IMR-90 (cell line): ENCODE data around the gene LPAR1. TPM values are rescaled to one million over a fixed set of nuclear protein-coding genes. Genes with fewer than 3 reads are reported as not detected.

Experiments
- ATAC-seq: fragments of 200-7000 bp; cut with Tn5 transposase; 2 replicates; pipeline ENCODE4 v1.9.1; 2020; ENCODE audit warnings: low read depth, mild to moderate bottlenecking, moderate library complexity
- BruUV-seq: library from RNA; stranded (reverse); fragments of 400-500 nt; replicated peaks from 2 replicates; lab custom pipeline; 2021; lab: Mats Ljungman, UMichigan
- CTCF ChIA-PET: fragments of 300-600 bp; formaldehyde crosslinking; extraction: SDS; loops from one replicate; lab custom pipeline; 2021; ENCODE audit warnings: antibody characterized with exemption; lab: Yijun Ruan, JAX
- POLR2A ChIA-PET: fragments of 300-600 bp; sonication (Branson Sonifier 250); formaldehyde crosslinking; loops from one replicate; lab custom pipeline; 2022; ENCODE audit warnings: antibody characterized with exemption; ENCODE audit not compliant: unreplicated experiment; lab: Charles Lee
- DNase-seq: peaks from one replicate; pipeline ENCODE4 v3.0.0; 2013
- H2AFZ ChIP-seq: replicated peaks from 2 replicates; pipeline ENCODE3; 2013; ENCODE audit warnings: low read length, mild to moderate bottlenecking; ENCODE audit not compliant: poor library complexity
- H2AK5ac ChIP-seq: 2 replicates; pipeline ENCODE4 v1.6.1; 2013; ENCODE audit warnings: low read depth, low read length, inconsistent platforms
- H2AK9ac ChIP-seq: replicated peaks from 2 replicates; pipeline ENCODE3; 2013; ENCODE audit warnings: mild to moderate bottlenecking, low read depth, low read length, moderate library complexity; ENCODE audit not compliant: poor library complexity
- H2BK120ac ChIP-seq: 2 replicates; pipeline ENCODE4 v1.6.1; 2013; ENCODE audit warnings: low read depth, low read length, inconsistent platforms
- H2BK15ac ChIP-seq: 3 replicates; pipeline ENCODE4 v1.6.1; 2013; ENCODE audit warnings: low read depth, low read length, inconsistent platforms
- H2BK20ac ChIP-seq: 2 replicates; pipeline ENCODE4 v1.6.1; 2013; ENCODE audit warnings: low read depth, mild to moderate bottlenecking, inconsistent platforms, low read length, moderate library complexity
- H2BK5ac ChIP-seq: 2 replicates; pipeline ENCODE4 v1.6.1; 2013; ENCODE audit warnings: mild to moderate bottlenecking, low read depth, low read length, inconsistent platforms; ENCODE audit not compliant: poor library complexity, severe bottlenecking
- H3K14ac ChIP-seq: replicated peaks from 2 replicates; pipeline ENCODE4 v1.6.1; 2013; ENCODE audit warnings: low read depth, low read length, inconsistent platforms
- H3K18ac ChIP-seq: 2 replicates; pipeline ENCODE4 v1.6.1; 2013; ENCODE audit warnings: low read depth, low read length, control low read depth
- H3K23ac ChIP-seq: 2 replicates; pipeline ENCODE4 v1.6.1; 2013; ENCODE audit warnings: low read depth, low read length, inconsistent platforms
- H3K27ac ChIP-seq: 2 replicates; pipeline ENCODE4 v1.5.1; 2013; ENCODE audit warnings: mild to moderate bottlenecking, control low read depth, low read length; ENCODE audit not compliant: insufficient read depth
- H3K27me3 ChIP-seq: 2 replicates; pipeline ENCODE4 v1.6.1; 2013; ENCODE audit warnings: low read length; ENCODE audit not compliant: control insufficient read depth, insufficient read depth
- H3K36me3 ChIP-seq: 2 replicates; pipeline ENCODE4 v1.6.1; 2013; ENCODE audit warnings: low read length, mixed read lengths; ENCODE audit not compliant: control insufficient read depth, insufficient read depth
- H3K4ac ChIP-seq: 2 replicates; pipeline ENCODE4 v1.6.1; 2013; ENCODE audit warnings: low read depth, low read length, inconsistent platforms
- H3K4me1 ChIP-seq: 2 replicates; pipeline ENCODE4 v1.6.1; 2013; ENCODE audit warnings: low read length, mixed read lengths; ENCODE audit not compliant: control insufficient read depth, insufficient read depth
- H3K4me2 ChIP-seq: 2 replicates; pipeline ENCODE4 v1.6.1; 2013; ENCODE audit warnings: low read depth, mild to moderate bottlenecking, control low read depth, low read length, moderate library complexity
- H3K4me3 ChIP-seq: 2 replicates; pipeline ENCODE4 v1.5.1; 2013; ENCODE audit warnings: low read depth, mild to moderate bottlenecking, control low read depth, low read length, moderate library complexity; ENCODE audit not compliant: insufficient read depth
- H3K56ac ChIP-seq: 2 replicates; pipeline ENCODE4 v1.6.1; 2013; ENCODE audit warnings: low read length, inconsistent platforms; ENCODE audit not compliant: insufficient read depth; ENCODE audit errors: extremely low read depth
- H3K79me1 ChIP-seq, 2 experiments: 2 replicates each; pipeline ENCODE4 v1.6.1; 2013; ENCODE audit warnings: low read length in 2 of 2, inconsistent platforms in 1 of 2, low read depth in 1 of 2
- H3K9ac ChIP-seq: 2 replicates; pipeline ENCODE4 v1.6.1; 2013; ENCODE audit warnings: low read depth, low read length, control low read depth
- H3K9me1 ChIP-seq: 2 replicates; pipeline ENCODE4 v1.6.1; 2013; ENCODE audit warnings: low read length, inconsistent platforms; ENCODE audit not compliant: insufficient read depth
- H3K9me3 ChIP-seq: 2 replicates; pipeline ENCODE4 v1.6.1; 2013; ENCODE audit warnings: low read length; ENCODE audit not compliant: control insufficient read depth, insufficient read depth
- H4K20me1 ChIP-seq: 2 replicates; pipeline ENCODE4 v1.6.1; 2013; ENCODE audit warnings: low read length, inconsistent platforms; ENCODE audit not compliant: insufficient read depth
- H4K5ac ChIP-seq: 2 replicates; pipeline ENCODE4 v1.6.1; 2013; ENCODE audit warnings: mild to moderate bottlenecking, low read depth, low read length, control low read depth
- H4K8ac ChIP-seq, 2 experiments: 2 replicates each; pipeline ENCODE4 v1.6.1; 2013; ENCODE audit warnings: low read depth in 2 of 2, low read length in 2 of 2, control low read depth in 1 of 2, inconsistent platforms in 1 of 2
- H4K91ac ChIP-seq: 2 replicates; pipeline ENCODE4 v1.6.1; 2013; ENCODE audit warnings: low read depth, low read length, inconsistent platforms; ENCODE audit not compliant: insufficient read depth
- CEBPB ChIP-seq: IDR thresholded peaks from 2 replicates; pipeline ENCODE4 v1.6.1; 2012; ENCODE audit warnings: low read depth, low read length, improper control_type of control experiment
- CHD1 ChIP-seq: IDR thresholded peaks from 2 replicates; pipeline ENCODE4 v1.6.1; 2012; ENCODE audit warnings: low read depth, low read length, improper control_type of control experiment
- ELK1 ChIP-seq: fragments of 150-350 bp; IDR thresholded peaks from 2 replicates; pipeline ENCODE4 v1.6.1; 2016; ENCODE audit warnings: low read depth, mild to moderate bottlenecking, low read length, moderate library complexity, borderline replicate concordance
- MAZ ChIP-seq: IDR thresholded peaks from 2 replicates; pipeline ENCODE4 v1.6.1; 2012; ENCODE audit warnings: low read depth, mild to moderate bottlenecking, low read length, improper control_type of control experiment, moderate library complexity, borderline replicate concordance
- MXI1 ChIP-seq: IDR thresholded peaks from 2 replicates; pipeline ENCODE4 v1.6.1; 2012; ENCODE audit warnings: low read depth, mild to moderate bottlenecking, low read length, moderate library complexity, borderline replicate concordance
- POLR2A ChIP-seq: IDR thresholded peaks from 2 replicates; pipeline ENCODE4 v1.6.1; 2012; ENCODE audit warnings: mild to moderate bottlenecking, low read depth, low read length
- RCOR1 ChIP-seq: IDR thresholded peaks from 2 replicates; pipeline ENCODE4 v1.6.1; 2012; ENCODE audit warnings: mild to moderate bottlenecking, low read length, improper control_type of control experiment; ENCODE audit not compliant: insufficient replicate concordance
- SMC3 ChIP-seq: fragments of 150-350 bp; IDR thresholded peaks from 2 replicates; pipeline ENCODE4 v1.6.1; 2016; ENCODE audit warnings: low read depth, mild to moderate bottlenecking, antibody characterized with exemption, low read length, moderate library complexity
- dilution Hi-C: fragments of 300-500 bp; cut with HindIII; formaldehyde crosslinking; loops from one replicate; pipeline ENCODE4 v1.14.3; 2018; ENCODE audit warnings: low sequenced_read_pairs; ENCODE audit not compliant: unreplicated experiment
- in situ Hi-C: fragments of 300-500 bp; cut with MboI; formaldehyde crosslinking; loops from 3 replicates; pipeline ENCODE4 v1.14.3; 2019; ENCODE audit warnings: low sequenced_read_pairs, inconsistent platforms, mixed read lengths
- intact Hi-C: fragments of 100-400 bp; cut with micrococcal nuclease; formaldehyde crosslinking; loops from 2 replicates; pipeline ENCODE4 v1.10.0; 2022
- polyA plus RNA-seq, 3 experiments: library from polyadenylated mRNA; depleted of rRNA; stranded (reverse); fragments of >200 nt; gene quantifications; 2 replicates each; pipeline ENCODE4 v1.2.3, GENCODE V29; 2012; ENCODE audit warnings: low replicate concordance in 1 of 3
- total RNA-seq: library from RNA; depleted of rRNA; stranded (reverse); fragments of >200 nt; gene quantifications from 2 replicates; pipeline ENCODE4 v1.2.3, GENCODE V29; 2012

The LPAR1 gene
- total and polyA plus RNA-seq, 2 of the 4 experiments (the other 2 are of a cell fraction): 171 to 315 TPM

GRCh38 chr9:110877374-110877773 lies 160.9 kb downstream of the LPAR1 start:
- in situ Hi-C loops (no loop called here), intact Hi-C loops (no loop called here), dilution Hi-C loops (no loop called here)
- Histone ChIP-seq H3K79me1 (peaks cover 50 to 71% of the 10 kb centered on the region in 2 experiments), H3K23ac (peak overlapping the region; percentile 21; the same call in 1 of the 2 replicates), H3K14ac (no peak overlapping the region), H2AFZ (no peak overlapping the region), H3K9me3 (no peaks in the 10 kb centered on the region; the same call in 1 of the 2 replicates), H3K36me3 (peaks cover 21% of the 10 kb centered on the region), H3K4me2 (no peak overlapping the region), H3K9me1 (peaks cover 21% of the 10 kb centered on the region), H2AK9ac (no peak overlapping the region), H2AK5ac (no peak overlapping the region), H3K4ac (no peak overlapping the region; the same call in 1 of the 2 replicates), H3K27me3 (no peaks in the 10 kb centered on the region), H3K56ac (no peak overlapping the region), H2BK20ac (no peak overlapping the region), H4K5ac (peak overlapping the region; percentile 76; the same call in 1 of the 2 replicates), H3K4me1 (peaks cover 20% of the 10 kb centered on the region), H2BK15ac (no peak overlapping the region), H2BK5ac (peak overlapping the region; percentile 56), H4K20me1 (peaks cover 9% of the 10 kb centered on the region; the same call in 1 of the 2 replicates), H3K27ac (peak overlapping the region; percentile 78; the same call in 1 of the 2 replicates), H4K8ac (no peak overlapping the region; a peak in 1 of 4 replicates), H3K9ac (no peak overlapping the region), H3K18ac (no peak overlapping the region; the same call in 1 of the 2 replicates), H2BK120ac (no peak overlapping the region; the same call in 1 of the 2 replicates), H3K4me3 (no peak overlapping the region), H4K91ac (no peak overlapping the region)
- ATAC-seq: no peak
- BruUV-seq: no TSS peak
- no peak for DNase-seq
- ChIA-PET CTCF (no interaction called here), POLR2A (interaction anchor here (1.1 kb wide), 1 partner anchor 158 kb away, joined by 4 read pairs; no protein-coding TSS in a partner anchor)
- TF ChIP-seq SMC3: no peak
- no peak for TF ChIP-seq CHD1
- no peak for TF ChIP-seq MAZ
- no peak for TF ChIP-seq POLR2A
- no peak for TF ChIP-seq ELK1
- TF ChIP-seq MXI1: no peak
- no peak for TF ChIP-seq RCOR1
- no peak for TF ChIP-seq CEBPB
